ENCODE data around the gene NR6A1.

Gene NR6A1

GRCh38 chr9:124470306-124470705 is 300.8 kb downstream of the NR6A1 start:
- TF ChIP-seq CTCF (IDR thresholded peaks at IDR 0.05; ENCODE audit: low read depth, low read length): no peak

GRCh38 chr9:124469011-124469832 is 301.9 kb downstream of the NR6A1 start:
- TF ChIP-seq CTCF (IDR thresholded peaks at IDR 0.05; ENCODE audit: low read depth, low read length): no peak

More at GRCh38 chr9:124470306-124470705, 300.8 kb downstream of the NR6A1 start:
- no peak overlapping the region for H3K4me3 ChIP-seq (ENCODE audit: low read depth, low read length)

GRCh38 chr9:124468061-124468740 is 302.9 kb downstream of the NR6A1 start:
- no peak overlapping the region for H3K4me3 ChIP-seq (ENCODE audit: low read depth, low read length)
- TF ChIP-seq CTCF (IDR thresholded peaks at IDR 0.05; ENCODE audit: low read depth, low read length): no peak

More at GRCh38 chr9:124469011-124469832, 301.9 kb downstream of the NR6A1 start:
- no peak overlapping the region for H3K4me3 ChIP-seq (ENCODE audit: low read depth, low read length)

GRCh38 chr9:124467410-124468060 is 303.6 kb downstream of the NR6A1 start:
- no peak overlapping the region for H3K4me3 ChIP-seq (ENCODE audit: low read depth, low read length)
- TF ChIP-seq CTCF (IDR thresholded peaks at IDR 0.05; ENCODE audit: low read depth, low read length): no peak
